HepG2 (cell line): Measurements from ENCODE around the gene TPM3.

ENCODE experiments used
- NFKBIZ ChIP-seq: IDR thresholded peaks from 2 replicates; pipeline ENCODE4 v1.6.1; 2018; ENCODE audit warnings: missing genetic modification reagents, missing compliant biosample characterization
- POLR2AphosphoS2 ChIP-seq: IDR thresholded peaks from 2 replicates; pipeline ENCODE4 v1.6.1; 2011; ENCODE audit warnings: low read depth, low read length, improper control_type of control experiment
- TF ChIP-seq, protein P1 (sequence below): sonication (generic); formaldehyde crosslinking; IDR thresholded peaks from 2 replicates; pipeline ENCODE4 v1.5.0; 2020; ENCODE audit warnings: mild to moderate bottlenecking, missing genetic modification reagents, moderate library complexity
- TF ChIP-seq, protein P2 (sequence below): sonication (generic); formaldehyde crosslinking; IDR thresholded peaks from 2 replicates; pipeline ENCODE4 v1.5.0; 2020; ENCODE audit warnings: missing genetic modification reagents

DNA sequence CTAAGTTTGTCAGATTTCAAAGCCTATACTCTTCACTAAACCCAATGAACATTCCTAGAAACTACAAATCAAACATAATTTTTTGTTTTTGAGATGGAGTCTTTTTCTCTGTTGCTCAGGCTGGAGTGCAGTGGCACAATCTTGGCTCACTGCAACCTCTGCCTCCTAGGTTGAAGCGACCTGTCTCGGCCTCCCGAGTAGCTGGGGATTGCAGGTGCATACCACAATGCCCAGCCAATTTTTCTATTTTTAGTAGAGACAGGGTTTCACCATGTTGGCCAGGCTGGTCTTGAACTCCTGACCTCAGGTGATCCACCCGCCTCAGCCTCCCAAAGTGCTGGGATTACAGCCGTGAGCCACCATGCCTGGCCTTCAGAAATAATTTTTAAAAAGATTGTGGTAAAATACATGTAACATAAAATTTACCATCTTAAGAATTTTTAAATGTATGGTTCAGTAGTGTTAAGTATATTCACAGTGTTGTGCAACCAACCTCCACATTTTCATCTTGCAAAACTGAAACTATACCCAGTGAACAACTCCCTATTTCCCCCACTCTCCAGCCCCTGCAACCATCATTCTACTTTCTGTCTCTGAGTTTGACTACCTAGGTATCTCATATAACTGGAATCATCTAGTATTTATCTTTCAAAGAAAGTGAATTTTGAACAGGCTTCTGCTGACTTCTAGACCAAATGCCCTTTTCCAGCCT lies 16.9 kb upstream of the TPM3 start:
- TF ChIP-seq POLR2AphosphoS2 (no peak), NFKBIZ (CRISPR knock-in tag) (no peak)
- TF ChIP-seq, protein P1, sequence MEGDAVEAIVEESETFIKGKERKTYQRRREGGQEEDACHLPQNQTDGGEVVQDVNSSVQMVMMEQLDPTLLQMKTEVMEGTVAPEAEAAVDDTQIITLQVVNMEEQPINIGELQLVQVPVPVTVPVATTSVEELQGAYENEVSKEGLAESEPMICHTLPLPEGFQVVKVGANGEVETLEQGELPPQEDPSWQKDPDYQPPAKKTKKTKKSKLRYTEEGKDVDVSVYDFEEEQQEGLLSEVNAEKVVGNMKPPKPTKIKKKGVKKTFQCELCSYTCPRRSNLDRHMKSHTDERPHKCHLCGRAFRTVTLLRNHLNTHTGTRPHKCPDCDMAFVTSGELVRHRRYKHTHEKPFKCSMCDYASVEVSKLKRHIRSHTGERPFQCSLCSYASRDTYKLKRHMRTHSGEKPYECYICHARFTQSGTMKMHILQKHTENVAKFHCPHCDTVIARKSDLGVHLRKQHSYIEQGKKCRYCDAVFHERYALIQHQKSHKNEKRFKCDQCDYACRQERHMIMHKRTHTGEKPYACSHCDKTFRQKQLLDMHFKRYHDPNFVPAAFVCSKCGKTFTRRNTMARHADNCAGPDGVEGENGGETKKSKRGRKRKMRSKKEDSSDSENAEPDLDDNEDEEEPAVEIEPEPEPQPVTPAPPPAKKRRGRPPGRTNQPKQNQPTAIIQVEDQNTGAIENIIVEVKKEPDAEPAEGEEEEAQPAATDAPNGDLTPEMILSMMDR (CRISPR knock-in tag) = no peak
- TF ChIP-seq, protein P2, sequence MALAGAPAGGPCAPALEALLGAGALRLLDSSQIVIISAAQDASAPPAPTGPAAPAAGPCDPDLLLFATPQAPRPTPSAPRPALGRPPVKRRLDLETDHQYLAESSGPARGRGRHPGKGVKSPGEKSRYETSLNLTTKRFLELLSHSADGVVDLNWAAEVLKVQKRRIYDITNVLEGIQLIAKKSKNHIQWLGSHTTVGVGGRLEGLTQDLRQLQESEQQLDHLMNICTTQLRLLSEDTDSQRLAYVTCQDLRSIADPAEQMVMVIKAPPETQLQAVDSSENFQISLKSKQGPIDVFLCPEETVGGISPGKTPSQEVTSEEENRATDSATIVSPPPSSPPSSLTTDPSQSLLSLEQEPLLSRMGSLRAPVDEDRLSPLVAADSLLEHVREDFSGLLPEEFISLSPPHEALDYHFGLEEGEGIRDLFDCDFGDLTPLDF (CRISPR knock-in tag) = no peak
